Fibroblast of skin of right biceps (primary cell): Measurements from ENCODE around the gene MMP8.

ENCODE experiments used
- DNase-seq: peaks from one replicate; pipeline ENCODE4 v3.0.0-alpha.2; 2013

Gene MMP8

DNA sequence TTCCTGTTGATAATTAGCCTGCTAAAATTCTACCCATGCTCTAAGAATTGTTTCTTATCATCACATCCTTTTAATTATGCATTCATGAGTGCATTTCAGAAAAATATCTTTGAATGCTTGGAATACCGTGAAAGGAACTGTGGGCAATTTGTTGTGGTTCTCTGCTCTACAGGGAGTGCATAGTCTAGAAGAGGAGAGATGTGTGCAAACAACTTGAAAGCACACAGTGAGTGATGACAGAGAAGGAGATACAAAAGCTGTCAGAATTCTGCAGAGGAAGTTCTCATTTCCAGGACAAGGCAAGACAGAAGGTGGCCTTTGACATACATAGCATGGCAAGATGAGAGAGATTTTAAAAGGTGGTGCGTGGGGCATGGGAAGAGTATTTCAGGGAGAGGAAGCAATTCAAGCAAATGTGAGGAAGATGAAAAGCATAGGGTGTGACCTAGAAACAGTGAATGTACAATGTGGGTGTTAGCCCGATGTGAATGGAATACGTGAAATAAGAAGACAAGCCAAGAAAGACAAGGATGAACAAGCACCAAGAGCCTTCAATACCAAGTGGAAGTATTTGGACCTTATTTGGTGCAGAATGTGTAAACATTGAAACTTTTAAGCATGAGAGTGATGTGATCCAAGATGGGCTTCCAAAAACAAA is 5.0 kb downstream of the MMP8 start:
- DNase-seq: no peak

GRCh38 chr11:102717280-102717679 is 7.5 kb downstream of the MMP8 start:
- DNase-seq: no peak

GRCh38 chr11:102716527-102716926 is 8.2 kb downstream of the MMP8 start:
- no peak for DNase-seq

GRCh38 chr11:102712137-102712536 is 12.6 kb downstream of the MMP8 start:
- no peak for DNase-seq

GRCh38 chr11:102709201-102709945 is 15.4 kb downstream of the MMP8 start:
- peak; percentile 15 for DNase-seq

DNA sequence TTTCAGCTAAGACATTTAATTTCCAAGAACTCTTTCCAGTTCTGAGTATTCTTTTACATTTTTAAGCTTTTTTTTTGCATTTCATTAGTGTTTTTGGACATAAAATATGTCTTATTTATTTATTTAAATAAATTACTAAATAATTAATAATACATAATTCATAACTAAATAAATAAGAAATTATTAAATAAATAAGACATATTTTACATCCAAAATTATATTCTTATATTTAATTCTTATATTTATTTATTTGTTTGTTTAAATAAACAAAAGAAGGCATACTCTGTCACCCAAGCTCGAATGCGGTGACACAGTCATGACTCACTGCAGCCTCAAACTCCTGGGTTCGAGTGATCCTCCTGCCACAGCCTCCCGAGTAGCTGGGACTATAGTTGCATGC is 16.1 kb downstream of the MMP8 start:
- no peak for DNase-seq

- no peak for DNase-seq
Measured at GRCh38 chr11:102705626-102706025, 19.1 kb downstream of the MMP8 start, which contains the start of gene MMP27. TSS of gene MMP27 (minus strand) at chr11:102705769. CDS start at chr11:102705714, 55 bp downstream.

- no peak for DNase-seq
Measured at GRCh38 chr11:102704841-102705240, 19.9 kb downstream of the MMP8 start.

- no peak for DNase-seq
Measured at GRCh38 chr11:102703826-102704493, 20.8 kb downstream of the MMP8 start.

DNA sequence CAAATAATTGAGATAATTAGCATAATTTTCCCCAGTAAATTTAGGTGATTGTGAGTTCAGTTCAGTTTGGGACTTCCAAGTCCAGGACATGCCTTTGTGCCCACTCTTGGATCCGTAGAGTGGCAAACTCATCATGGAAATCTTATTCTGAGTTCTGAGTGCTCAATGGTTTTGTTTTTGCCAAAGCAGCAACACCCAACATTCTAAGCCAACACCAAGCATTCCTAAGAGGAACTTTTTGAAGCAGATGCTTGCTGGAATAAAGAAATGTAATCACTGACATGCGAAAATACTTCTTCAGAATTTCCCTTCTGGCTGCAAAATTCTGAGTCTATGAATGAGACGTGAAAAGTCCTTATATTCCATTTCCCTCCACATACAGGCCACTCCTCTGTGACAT is 29.6 kb downstream of the MMP8 start:
- no peak for DNase-seq

GRCh38 chr11:102685754-102686153 is 39.0 kb downstream of the MMP8 start:
- DNase-seq: no peak

DNA sequence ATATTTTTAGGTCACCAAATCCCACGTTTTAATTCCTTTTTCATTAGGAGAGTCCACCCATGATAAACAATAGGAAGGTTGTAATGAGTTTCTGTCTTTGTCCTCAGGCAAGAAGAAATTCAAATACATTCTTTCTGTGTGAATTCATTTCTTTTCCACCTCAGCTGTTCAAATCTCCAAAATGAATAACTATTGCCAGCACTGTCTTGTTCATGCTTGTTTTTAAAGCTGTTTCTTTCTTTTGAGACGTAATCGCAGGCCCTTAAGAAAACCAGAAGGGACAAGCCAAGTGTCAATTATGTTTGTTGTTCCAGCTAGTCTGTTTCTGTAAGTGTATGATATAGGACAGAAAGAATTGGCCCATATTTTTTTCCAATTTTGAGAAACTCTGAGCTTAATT is 39.4 kb downstream of the MMP8 start:
- no peak for DNase-seq

DNA sequence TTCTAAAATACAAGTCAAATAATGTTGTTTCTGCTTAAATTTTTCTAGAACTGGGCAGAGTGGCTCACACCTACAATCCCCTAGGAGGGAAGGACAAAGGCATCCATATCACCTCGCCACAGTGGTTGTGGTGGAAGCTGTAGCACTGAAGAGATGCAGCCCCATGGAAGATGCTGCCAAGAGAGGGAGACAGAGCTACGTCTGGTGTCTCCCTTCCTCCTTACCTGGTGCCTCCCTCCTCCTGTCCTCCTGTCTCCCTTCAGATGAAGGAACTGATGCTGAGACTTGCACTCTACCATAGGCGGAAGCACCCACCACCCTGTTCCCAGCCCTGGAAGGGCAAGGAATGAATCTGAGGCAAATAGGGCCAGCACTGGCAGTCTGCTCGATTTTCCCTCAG is 41.5 kb downstream of the MMP8 start:
- no peak for DNase-seq

- peak; percentile 48 for DNase-seq
Measured at GRCh38 chr11:102680945-102681344, 43.8 kb downstream of the MMP8 start.

DNA sequence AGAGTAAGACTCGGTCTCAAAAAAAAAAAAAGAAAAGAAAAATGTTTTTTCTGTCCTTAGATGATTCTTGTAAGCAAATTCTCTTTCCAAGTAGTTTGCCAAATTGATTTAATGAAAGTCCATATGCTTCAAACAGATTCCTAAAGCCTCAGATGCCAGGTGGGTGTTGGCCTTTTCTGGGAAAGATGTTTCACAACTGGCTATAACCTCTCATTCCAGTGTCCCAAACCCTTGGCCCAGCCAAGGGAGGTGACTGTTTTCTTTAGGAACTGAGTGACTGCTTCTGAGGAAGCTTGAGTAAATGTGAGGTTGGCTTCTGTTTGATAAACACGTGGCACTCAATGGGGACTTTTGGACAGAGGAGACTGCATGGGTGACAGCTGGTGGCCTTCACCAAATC is 46.7 kb downstream of the MMP8 start:
- DNase-seq: no peak

- DNase-seq: no peak
Measured at GRCh38 chr11:102676084-102676483, 48.7 kb downstream of the MMP8 start.

- peak; percentile 52 for DNase-seq
Measured at GRCh38 chr11:102669664-102670063, 55.1 kb downstream of the MMP8 start.

DNA sequence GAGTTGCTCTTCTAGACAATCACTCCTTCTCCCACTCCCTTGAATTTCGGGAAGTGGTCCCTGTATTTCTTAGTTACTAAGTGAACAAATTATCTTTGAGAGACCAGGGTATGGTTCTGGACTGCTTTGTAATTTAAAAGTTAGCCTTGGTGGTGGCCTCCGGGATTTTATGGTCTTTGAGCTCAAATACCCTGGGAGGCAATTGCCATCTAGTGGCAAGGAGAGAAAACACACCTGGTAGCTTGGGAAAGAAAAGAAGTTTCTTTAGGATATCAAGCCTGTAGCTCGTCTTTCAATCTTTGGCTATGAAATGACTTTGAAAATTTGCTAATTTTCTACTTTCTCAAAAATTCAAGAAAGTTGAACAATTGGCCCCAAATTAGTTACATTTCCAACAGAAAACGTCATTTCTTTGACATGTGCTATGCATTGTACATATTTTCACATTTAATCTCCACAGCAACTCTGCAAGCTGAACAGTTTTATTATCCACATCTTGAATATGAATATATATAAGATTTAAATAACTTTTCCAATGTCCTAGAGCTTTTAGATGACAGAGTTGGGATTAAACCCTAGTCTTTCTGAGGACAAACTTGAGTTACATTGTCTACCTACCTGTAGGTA is 58.3 kb downstream of the MMP8 start:
- peak; percentile 45 for DNase-seq

DNA sequence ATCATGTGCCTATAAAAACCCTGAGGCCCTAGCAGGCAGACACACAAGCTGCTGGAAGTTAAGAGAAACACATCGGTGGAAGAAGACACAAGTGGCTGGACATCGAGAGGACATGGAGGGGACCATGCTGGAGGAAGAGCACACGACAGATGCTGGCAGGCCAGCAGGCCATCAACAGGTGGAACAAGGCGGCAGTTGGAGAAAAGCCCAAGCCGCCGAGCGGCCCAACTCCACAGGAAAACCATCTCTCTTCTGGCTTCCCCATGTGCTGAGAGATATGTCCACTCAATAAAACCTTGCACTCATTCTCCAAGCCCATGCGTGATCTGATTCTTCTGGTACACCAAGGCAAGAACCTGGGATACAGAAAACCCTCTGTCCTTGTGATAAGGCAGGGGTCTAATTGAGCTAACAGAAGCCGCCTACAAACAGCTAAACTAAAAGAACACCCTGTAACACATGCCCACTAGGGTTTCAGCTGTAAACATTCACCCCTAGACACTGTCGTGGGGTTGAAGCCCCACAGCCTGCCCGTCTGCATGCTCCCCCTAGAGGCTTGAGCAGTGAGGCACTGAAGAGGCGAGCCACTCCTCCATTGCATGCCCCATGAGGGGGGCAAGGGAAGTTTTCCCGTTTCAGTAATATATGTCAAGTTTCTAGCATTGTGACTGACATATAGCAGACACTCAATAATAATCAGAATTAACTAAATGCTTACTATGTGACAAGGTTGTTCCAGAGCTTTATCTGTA is 60.6 kb downstream of the MMP8 start:
- no peak for DNase-seq

GRCh38 chr11:102662607-102663006 is 62.1 kb downstream of the MMP8 start:
- no peak for DNase-seq
